Vagina (tissue), 2 donors: Measurements from ENCODE around the gene SCD5. TPM values are rescaled to one million over a fixed set of nuclear protein-coding genes. Genes with fewer than 3 reads are reported as not detected.

Experiments used
- DNase-seq, 2 donors: peaks; one replicate each; pipeline ENCODE4 v3.0.0-alpha.2; 2017; ENCODE audit errors: extremely low spot score in 2 of 2
- H3K27ac ChIP-seq: fragments of 200-600 bp; sonication (generic); one replicate; pipeline ENCODE4 v1.5.1; 2019
- H3K27me3 ChIP-seq: fragments of 200-600 bp; sonication (generic); one replicate; pipeline ENCODE4 v1.5.1; 2019
- H3K36me3 ChIP-seq, 2 donors: fragments of 200-600 bp; sonication (generic); one replicate each; pipeline ENCODE4 v1.5.1; 2017 to 2019
- H3K4me1 ChIP-seq: fragments of 200-600 bp; sonication (generic); one replicate; pipeline ENCODE4 v1.5.1; 2019
- H3K4me3 ChIP-seq, 2 donors: fragments of 200-600 bp; sonication (generic); 1 replicate in 1 of 2; 2 replicates in 1 of 2; pipeline ENCODE4 v1.5.1; 2016 to 2019
- H3K9me3 ChIP-seq: fragments of 200-600 bp; sonication (generic); one replicate; pipeline ENCODE4 v1.5.1; 2019
- POLR2A ChIP-seq, 2 donors: fragments of 450-650 bp; IDR thresholded peaks; one replicate each; pipeline ENCODE4 v1.6.1; 2017; ENCODE audit warnings: antibody characterized with exemption in 2 of 2, mild to moderate bottlenecking in 2 of 2, moderate library complexity in 2 of 2
- POLR2AphosphoS5 ChIP-seq, 2 donors: sonication (generic); formaldehyde crosslinking; IDR thresholded peaks; one replicate each; pipeline ENCODE4 v1.9.0; 2017; ENCODE audit warnings: antibody characterized with exemption in 2 of 2, mild to moderate bottlenecking in 2 of 2, low read depth in 1 of 2; ENCODE audit not compliant: insufficient read depth in 1 of 2
- intact Hi-C: fragments of 100-400 bp; cut with DNase I; formaldehyde crosslinking; loops from one replicate; pipeline ENCODE4 v1.15.1; 2023
- total RNA-seq: library from RNA; depleted of rRNA; stranded (reverse); fragments of >200 nt; gene quantifications from one replicate; pipeline ENCODE4 v1.2.3, GENCODE V29; 2016
- TF ChIP-seq, protein P1 (sequence below), 3 experiments: fragments of 450-650 bp in 2 of 3; fragments of 200-600 bp in 1 of 3; sonication (generic) in 1 of 3; IDR thresholded peaks; one replicate each; pipeline ENCODE4 v1.5.1; 2017 to 2019; ENCODE audit warnings: antibody characterized with exemption in 3 of 3, mild to moderate bottlenecking in 2 of 3, moderate library complexity in 2 of 3

Gene SCD5
- total RNA-seq, 1 donor from 2014 or later = 16.9 TPM

- Histone ChIP-seq H3K4me1 (peaks cover 29% of the 10 kb centered on the region), H3K9me3 (no peaks in the 10 kb centered on the region), H3K36me3 (no peaks in the 10 kb centered on the region), H3K4me3 (no peak overlapping the region), H3K27me3 (no peaks in the 10 kb centered on the region), H3K27ac (no peak overlapping the region)
- DNase-seq = peak; percentile 70 to 72
- no peak for TF ChIP-seq POLR2AphosphoS5 (IDR thresholded peaks at IDR 0.05; ENCODE audit: insufficient read depth in 1 of 2, low read depth in 1 of 2)
- no peak for TF ChIP-seq POLR2A (IDR thresholded peaks at IDR 0.05)
- TF ChIP-seq, protein P1, sequence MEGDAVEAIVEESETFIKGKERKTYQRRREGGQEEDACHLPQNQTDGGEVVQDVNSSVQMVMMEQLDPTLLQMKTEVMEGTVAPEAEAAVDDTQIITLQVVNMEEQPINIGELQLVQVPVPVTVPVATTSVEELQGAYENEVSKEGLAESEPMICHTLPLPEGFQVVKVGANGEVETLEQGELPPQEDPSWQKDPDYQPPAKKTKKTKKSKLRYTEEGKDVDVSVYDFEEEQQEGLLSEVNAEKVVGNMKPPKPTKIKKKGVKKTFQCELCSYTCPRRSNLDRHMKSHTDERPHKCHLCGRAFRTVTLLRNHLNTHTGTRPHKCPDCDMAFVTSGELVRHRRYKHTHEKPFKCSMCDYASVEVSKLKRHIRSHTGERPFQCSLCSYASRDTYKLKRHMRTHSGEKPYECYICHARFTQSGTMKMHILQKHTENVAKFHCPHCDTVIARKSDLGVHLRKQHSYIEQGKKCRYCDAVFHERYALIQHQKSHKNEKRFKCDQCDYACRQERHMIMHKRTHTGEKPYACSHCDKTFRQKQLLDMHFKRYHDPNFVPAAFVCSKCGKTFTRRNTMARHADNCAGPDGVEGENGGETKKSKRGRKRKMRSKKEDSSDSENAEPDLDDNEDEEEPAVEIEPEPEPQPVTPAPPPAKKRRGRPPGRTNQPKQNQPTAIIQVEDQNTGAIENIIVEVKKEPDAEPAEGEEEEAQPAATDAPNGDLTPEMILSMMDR (IDR thresholded peaks at IDR 0.05) = no peak
- intact Hi-C loops = no loop called here
These were observed 17.8 kb downstream of the SCD5 start for GRCh38 chr4:82780752-82781231.

- no peak for TF ChIP-seq POLR2A (IDR thresholded peaks at IDR 0.05)
- TF ChIP-seq POLR2AphosphoS5 (IDR thresholded peaks at IDR 0.05; ENCODE audit: insufficient read depth in 1 of 2, low read depth in 1 of 2) = no peak
- TF ChIP-seq, protein P1 (IDR thresholded peaks at IDR 0.05) = no peak
- DNase-seq = peak in 1 of 2 donors; percentile 67
- Histone ChIP-seq H3K27ac (no peak overlapping the region), H3K4me1 (peaks cover 24% of the 10 kb centered on the region), H3K36me3 (no peaks in the 10 kb centered on the region), H3K27me3 (no peaks in the 10 kb centered on the region), H3K9me3 (no peaks in the 10 kb centered on the region), H3K4me3 (no peak overlapping the region)
- intact Hi-C loops = no loop called here
These were observed 18.3 kb downstream of the SCD5 start for GRCh38 chr4:82780170-82780751.

DNA sequence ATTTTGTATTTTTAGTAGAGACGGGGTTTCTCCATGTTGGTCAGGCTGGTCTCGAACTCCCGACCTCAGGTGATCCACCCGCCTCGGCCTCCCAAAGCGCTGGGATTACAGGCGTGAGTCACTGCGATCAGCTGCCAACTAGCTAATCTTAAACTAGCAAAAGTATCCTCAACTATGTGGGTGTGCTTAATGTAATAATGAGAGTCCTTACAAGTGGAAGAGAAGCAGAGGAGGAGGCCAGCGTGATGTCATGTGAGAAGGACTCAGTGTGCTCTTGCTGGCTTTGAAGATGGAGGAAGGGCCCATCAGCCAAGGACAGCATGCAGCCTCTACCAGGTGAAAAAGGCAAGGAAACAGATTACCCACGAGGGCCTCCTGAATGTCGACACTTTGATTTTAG is 19.6 kb downstream of the SCD5 start:
- Histone ChIP-seq H3K9me3 (no peaks in the 10 kb centered on the region), H3K4me3 (no peak overlapping the region), H3K36me3 (no peaks in the 10 kb centered on the region), H3K4me1 (peaks cover 12% of the 10 kb centered on the region), H3K27me3 (no peaks in the 10 kb centered on the region), H3K27ac (no peak overlapping the region)
- intact Hi-C loops = no loop called here
- TF ChIP-seq, protein P1 (IDR thresholded peaks at IDR 0.05) = no peak
- peak in 1 of 2 donors; percentile 52 for DNase-seq

DNA sequence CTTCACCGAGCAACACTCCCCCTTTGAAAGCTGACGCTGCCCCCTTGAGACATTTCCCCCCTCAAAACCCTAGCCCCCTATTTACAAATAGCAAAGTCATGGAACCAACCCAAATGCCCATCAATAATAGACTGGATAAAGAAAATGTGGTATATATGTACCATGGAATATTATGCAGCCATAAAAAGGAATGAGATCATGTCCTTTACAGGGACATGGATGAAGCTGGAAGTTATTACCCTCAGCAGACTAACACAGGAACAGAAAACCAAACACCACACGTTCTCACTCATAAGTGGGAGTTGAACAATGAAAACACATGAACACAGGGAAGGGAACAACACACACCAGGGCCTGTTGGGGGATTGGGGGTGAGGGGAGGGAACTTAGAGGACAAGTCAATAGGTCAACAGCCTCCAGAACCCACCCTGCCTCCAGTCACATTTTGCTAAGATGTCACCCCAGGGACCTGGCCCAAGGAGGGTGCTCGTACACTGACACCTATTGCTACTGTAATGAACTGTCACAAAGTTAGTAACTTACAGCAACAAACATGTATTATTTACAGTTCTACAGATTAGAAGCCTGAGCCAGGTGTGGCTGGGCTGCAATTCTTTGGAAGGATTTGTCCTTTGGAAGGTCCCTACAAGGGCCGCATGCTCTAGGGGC is 20.6 kb downstream of the SCD5 start:
- TF ChIP-seq POLR2AphosphoS5 (IDR thresholded peaks at IDR 0.05; ENCODE audit: insufficient read depth in 1 of 2, low read depth in 1 of 2) (no peak), POLR2A (IDR thresholded peaks at IDR 0.05) (no peak)
- TF ChIP-seq, protein P1 (IDR thresholded peaks at IDR 0.05) = no peak
- H3K9me3 ChIP-seq = no peaks in the 10 kb centered on the region
- intact Hi-C loops = no loop called here
- peaks cover 12% of the 10 kb centered on the region for H3K4me1 ChIP-seq
- DNase-seq = peak in 1 of 2 donors; percentile 37
- H3K36me3 ChIP-seq = no peaks in the 10 kb centered on the region
- no peak overlapping the region for H3K27ac ChIP-seq
- no peak overlapping the region for H3K4me3 ChIP-seq
- no peaks in the 10 kb centered on the region for H3K27me3 ChIP-seq

- DNase-seq = no peak
- no peaks in the 10 kb centered on the region for H3K36me3 ChIP-seq
- no peaks in the 10 kb centered on the region for H3K27me3 ChIP-seq
- H3K4me3 ChIP-seq = no peak overlapping the region
- no peaks in the 10 kb centered on the region for H3K9me3 ChIP-seq
- no peak overlapping the region for H3K27ac ChIP-seq
- TF ChIP-seq POLR2A (IDR thresholded peaks at IDR 0.05) (no peak), POLR2AphosphoS5 (IDR thresholded peaks at IDR 0.05; ENCODE audit: insufficient read depth in 1 of 2, low read depth in 1 of 2) (no peak)
- TF ChIP-seq, protein P1 (IDR thresholded peaks at IDR 0.05) = no peak
- peaks cover 12% of the 10 kb centered on the region for H3K4me1 ChIP-seq
- intact Hi-C loops = no loop called here
These were observed 21.6 kb downstream of the SCD5 start for GRCh38 chr4:82776925-82777542.
